Lower leg skin (tissue), 3 donors: Measurements from ENCODE around the gene TYMP.

Experiments
- POLR2A ChIP-seq, 2 donors: fragments of 450-650 bp; IDR thresholded peaks; one replicate each; pipeline ENCODE4 v1.6.1; 2016 to 2017; ENCODE audit warnings: antibody characterized with exemption in 2 of 2, mild to moderate bottlenecking in 1 of 2, moderate library complexity in 1 of 2
- TF ChIP-seq, protein P1 (sequence below), 3 donors: fragments of 450-650 bp; IDR thresholded peaks; one replicate each; pipeline ENCODE4 v1.5.1; 2016; ENCODE audit warnings: antibody characterized with exemption in 3 of 3, mild to moderate bottlenecking in 3 of 3, moderate library complexity in 2 of 3

DNA sequence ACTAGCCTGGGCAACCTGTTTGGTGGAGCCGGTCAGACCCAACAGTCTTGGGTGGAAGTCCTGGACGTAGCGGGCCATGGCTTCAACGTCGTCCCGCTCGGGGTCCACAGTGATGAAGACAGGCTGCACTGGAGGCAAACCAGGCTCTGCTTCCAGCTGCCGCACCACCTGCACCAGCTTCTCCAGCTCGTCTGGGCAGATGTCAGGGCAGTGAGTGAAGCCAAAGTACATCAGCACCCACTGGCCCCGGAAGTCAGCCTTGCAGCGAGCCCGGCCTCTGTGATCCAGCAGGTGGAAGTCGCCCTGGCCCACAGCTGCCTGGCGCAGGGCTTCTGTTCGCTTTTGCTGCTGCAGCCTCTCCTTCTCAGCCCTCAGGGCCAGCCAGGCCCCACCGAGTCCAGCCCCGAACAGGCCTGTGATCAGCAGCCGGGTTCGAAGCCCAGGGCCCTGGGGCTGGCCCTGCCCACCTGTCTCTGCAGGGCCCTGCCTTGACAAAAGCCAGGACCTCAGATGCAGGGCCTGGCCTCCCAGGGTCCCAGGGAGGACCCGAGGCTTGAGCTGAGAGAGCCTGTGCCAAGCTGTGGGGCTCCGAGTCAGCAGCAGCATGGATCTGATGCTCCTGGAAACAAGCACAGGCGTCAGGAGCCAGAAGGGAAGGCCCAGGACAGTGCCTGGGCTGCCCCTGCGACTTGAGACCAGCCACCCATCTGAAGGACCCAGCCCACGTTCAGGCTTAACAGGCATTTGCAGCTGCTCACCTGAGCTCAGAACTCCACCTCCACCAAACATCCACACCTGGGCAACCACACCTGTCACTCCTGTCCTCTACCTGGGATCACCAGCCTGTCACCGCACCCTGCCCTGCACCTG, 5.8 kb downstream of the TYMP start:
- TF ChIP-seq, protein P1, sequence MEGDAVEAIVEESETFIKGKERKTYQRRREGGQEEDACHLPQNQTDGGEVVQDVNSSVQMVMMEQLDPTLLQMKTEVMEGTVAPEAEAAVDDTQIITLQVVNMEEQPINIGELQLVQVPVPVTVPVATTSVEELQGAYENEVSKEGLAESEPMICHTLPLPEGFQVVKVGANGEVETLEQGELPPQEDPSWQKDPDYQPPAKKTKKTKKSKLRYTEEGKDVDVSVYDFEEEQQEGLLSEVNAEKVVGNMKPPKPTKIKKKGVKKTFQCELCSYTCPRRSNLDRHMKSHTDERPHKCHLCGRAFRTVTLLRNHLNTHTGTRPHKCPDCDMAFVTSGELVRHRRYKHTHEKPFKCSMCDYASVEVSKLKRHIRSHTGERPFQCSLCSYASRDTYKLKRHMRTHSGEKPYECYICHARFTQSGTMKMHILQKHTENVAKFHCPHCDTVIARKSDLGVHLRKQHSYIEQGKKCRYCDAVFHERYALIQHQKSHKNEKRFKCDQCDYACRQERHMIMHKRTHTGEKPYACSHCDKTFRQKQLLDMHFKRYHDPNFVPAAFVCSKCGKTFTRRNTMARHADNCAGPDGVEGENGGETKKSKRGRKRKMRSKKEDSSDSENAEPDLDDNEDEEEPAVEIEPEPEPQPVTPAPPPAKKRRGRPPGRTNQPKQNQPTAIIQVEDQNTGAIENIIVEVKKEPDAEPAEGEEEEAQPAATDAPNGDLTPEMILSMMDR (IDR thresholded peaks at IDR 0.05): no peak
- no peak for TF ChIP-seq POLR2A (IDR thresholded peaks at IDR 0.05)
